ENCODE measurements around the gene BIN1.

BIN1 gene

GRCh38 chr2:127129937-127130336 lies 23.0 kb upstream of the BIN1 start:
- TF ChIP-seq POLR2AphosphoS5 (IDR thresholded peaks at IDR 0.05; ENCODE audit: low read depth, low read length): no peak
- TF ChIP-seq SIN3A (IDR thresholded peaks at IDR 0.05; ENCODE audit: borderline replicate concordance, insufficient read depth, low read length): no peak
- TF ChIP-seq TAF1 (IDR thresholded peaks at IDR 0.05; ENCODE audit: borderline replicate concordance, insufficient read depth, low read length): no peak
- no peak for TF ChIP-seq FOXP2 (optimal IDR thresholded peaks at IDR 0.05; ENCODE audit: borderline replicate concordance, extremely low read depth, extremely low read length, insufficient read depth)
- TF ChIP-seq REST (IDR thresholded peaks at IDR 0.05; ENCODE audit: insufficient read depth in 1 of 2, low read depth in 2 of 2, low read length in 2 of 2): no peak

- TF ChIP-seq SIN3A (IDR thresholded peaks at IDR 0.05; ENCODE audit: borderline replicate concordance, insufficient read depth, low read length): no peak
- no peak for TF ChIP-seq REST (IDR thresholded peaks at IDR 0.05; ENCODE audit: insufficient read depth in 1 of 2, low read depth in 2 of 2, low read length in 2 of 2)
- no peak for TF ChIP-seq TAF1 (IDR thresholded peaks at IDR 0.05; ENCODE audit: borderline replicate concordance, insufficient read depth, low read length)
These were observed 21.5 kb upstream of the BIN1 start for GRCh38 chr2:127128445-127128904.

- no peak for TF ChIP-seq FOXP2 (optimal IDR thresholded peaks at IDR 0.05; ENCODE audit: borderline replicate concordance, extremely low read depth, extremely low read length, insufficient read depth)
- TF ChIP-seq TAF1 (IDR thresholded peaks at IDR 0.05; ENCODE audit: borderline replicate concordance, insufficient read depth, low read length): no peak
- TF ChIP-seq REST (IDR thresholded peaks at IDR 0.05; ENCODE audit: insufficient read depth in 1 of 2, low read depth in 2 of 2, low read length in 2 of 2): no peak
- no peak for TF ChIP-seq POLR2AphosphoS5 (IDR thresholded peaks at IDR 0.05; ENCODE audit: low read depth, low read length)
- no peak for TF ChIP-seq SIN3A (IDR thresholded peaks at IDR 0.05; ENCODE audit: borderline replicate concordance, insufficient read depth, low read length)
These were observed 18.9 kb upstream of the BIN1 start for GRCh38 chr2:127125821-127126220.

GRCh38 chr2:127124426-127124825 lies 17.5 kb upstream of the BIN1 start:
- TF ChIP-seq SIN3A (IDR thresholded peaks at IDR 0.05; ENCODE audit: borderline replicate concordance, insufficient read depth, low read length) (no peak), FOXP2 (optimal IDR thresholded peaks at IDR 0.05; ENCODE audit: borderline replicate concordance, extremely low read depth, extremely low read length, insufficient read depth) (no peak), REST (IDR thresholded peaks at IDR 0.05; ENCODE audit: insufficient read depth in 1 of 2, low read depth in 2 of 2, low read length in 2 of 2) (no peak), POLR2AphosphoS5 (IDR thresholded peaks at IDR 0.05; ENCODE audit: low read depth, low read length) (no peak), TAF1 (IDR thresholded peaks at IDR 0.05; ENCODE audit: borderline replicate concordance, insufficient read depth, low read length) (no peak)

Data from PFSK-1 (cell line).